Thyroid gland (tissue), 4 donors: ENCODE measurements around the gene NTRK2. TPM values are rescaled to one million over a fixed set of nuclear protein-coding genes. Genes with fewer than 3 reads are reported as not detected.

ENCODE experiments used
- DNase-seq, 2 donors: peaks; one replicate each; pipeline ENCODE4 v3.0.0-alpha.2; 2019
- H3K27ac ChIP-seq, 3 donors: fragments of 200-600 bp; sonication (generic); 1 replicate in 2 of 3; 2 replicates in 1 of 3; pipeline ENCODE4 v1.5.1; 2016 to 2019; ENCODE audit warnings: mild to moderate bottlenecking in 1 of 3, moderate library complexity in 1 of 3
- H3K27me3 ChIP-seq: fragments of 200-600 bp; sonication (generic); one replicate; pipeline ENCODE4 v1.5.1; 2019
- H3K36me3 ChIP-seq, 2 donors: fragments of 200-600 bp; sonication (generic); one replicate each; pipeline ENCODE4 v1.5.1; 2016 to 2019
- H3K4me1 ChIP-seq, 2 donors: fragments of 200-600 bp; sonication (generic); one replicate each; pipeline ENCODE4 v1.5.1; 2017 to 2019
- H3K4me3 ChIP-seq, 3 donors: fragments of 200-600 bp; sonication (generic); replicated peaks in 1 of 3; 1 replicate in 2 of 3; 2 replicates in 1 of 3; pipeline ENCODE4 v1.5.1; 2016; ENCODE audit warnings: mild to moderate bottlenecking in 1 of 3
- H3K9me3 ChIP-seq: fragments of 200-600 bp; sonication (generic); one replicate; pipeline ENCODE4 v1.5.1; 2017
- POLR2A ChIP-seq, 2 donors: fragments of 450-650 bp; IDR thresholded peaks; one replicate each; pipeline ENCODE4 v1.6.1; 2017; ENCODE audit warnings: antibody characterized with exemption in 2 of 2, mild to moderate bottlenecking in 2 of 2, moderate library complexity in 1 of 2
- WGBS, 2 donors: methylation state at CpG; one replicate each; pipeline ENCODE4 v1.1.5; 2017; 5-methylcytosine and 5-hydroxymethylcytosine counted together
- intact Hi-C: fragments of 100-400 bp; cut with DNase I; formaldehyde crosslinking; loops from one replicate; pipeline ENCODE4 v1.15.1; 2023
- total RNA-seq, 4 donors: library from RNA; depleted of rRNA; stranded (reverse); fragments of >200 nt; gene quantifications; one replicate each; pipeline ENCODE4 v1.2.3, GENCODE V29; 2016
- TF ChIP-seq, protein P1 (sequence below), 6 experiments: fragments of 200-600 bp in 3 of 6; fragments of 450-650 bp in 3 of 6; sonication (generic) in 3 of 6; IDR thresholded peaks; one replicate each; pipeline ENCODE4 v1.5.1; 2016 to 2019; ENCODE audit warnings: antibody characterized with exemption in 6 of 6, mild to moderate bottlenecking in 2 of 6, inconsistent platforms in 1 of 6, moderate library complexity in 1 of 6

NTRK2 gene
- total RNA-seq, 4 donors from 2014 or later = 92.0 to 186 (median 142) TPM

DNA sequence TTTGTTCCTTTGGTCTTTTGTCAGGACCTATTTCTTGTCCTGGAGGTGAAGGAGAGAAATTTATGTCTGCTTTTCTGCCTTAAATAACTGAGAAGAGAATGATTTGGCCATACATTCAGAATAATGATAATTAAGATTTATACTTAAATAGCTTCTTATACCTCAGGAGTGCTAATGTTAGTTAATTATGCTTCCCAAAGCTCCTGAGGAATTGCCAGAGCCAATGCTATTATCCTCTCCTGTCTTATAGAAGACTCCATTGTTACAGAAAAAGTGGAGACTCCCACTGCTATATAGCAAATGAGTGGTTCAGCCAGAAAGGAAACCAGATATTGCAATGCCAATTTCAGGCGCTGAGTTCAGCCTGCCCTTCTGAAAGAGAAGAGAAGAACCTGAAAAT lies 67.0 kb downstream of the NTRK2 start:
- TF ChIP-seq POLR2A (IDR thresholded peaks at IDR 0.05) = no peak
- TF ChIP-seq, protein P1, sequence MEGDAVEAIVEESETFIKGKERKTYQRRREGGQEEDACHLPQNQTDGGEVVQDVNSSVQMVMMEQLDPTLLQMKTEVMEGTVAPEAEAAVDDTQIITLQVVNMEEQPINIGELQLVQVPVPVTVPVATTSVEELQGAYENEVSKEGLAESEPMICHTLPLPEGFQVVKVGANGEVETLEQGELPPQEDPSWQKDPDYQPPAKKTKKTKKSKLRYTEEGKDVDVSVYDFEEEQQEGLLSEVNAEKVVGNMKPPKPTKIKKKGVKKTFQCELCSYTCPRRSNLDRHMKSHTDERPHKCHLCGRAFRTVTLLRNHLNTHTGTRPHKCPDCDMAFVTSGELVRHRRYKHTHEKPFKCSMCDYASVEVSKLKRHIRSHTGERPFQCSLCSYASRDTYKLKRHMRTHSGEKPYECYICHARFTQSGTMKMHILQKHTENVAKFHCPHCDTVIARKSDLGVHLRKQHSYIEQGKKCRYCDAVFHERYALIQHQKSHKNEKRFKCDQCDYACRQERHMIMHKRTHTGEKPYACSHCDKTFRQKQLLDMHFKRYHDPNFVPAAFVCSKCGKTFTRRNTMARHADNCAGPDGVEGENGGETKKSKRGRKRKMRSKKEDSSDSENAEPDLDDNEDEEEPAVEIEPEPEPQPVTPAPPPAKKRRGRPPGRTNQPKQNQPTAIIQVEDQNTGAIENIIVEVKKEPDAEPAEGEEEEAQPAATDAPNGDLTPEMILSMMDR (IDR thresholded peaks at IDR 0.05) = no peak
- Histone ChIP-seq H3K4me1 (no peaks in the 10 kb centered on the region), H3K27me3 (no peaks in the 10 kb centered on the region), H3K36me3 (no peaks in the 10 kb centered on the region), H3K4me3 (no peak overlapping the region), H3K27ac (no peak overlapping the region), H3K9me3 (no peaks in the 10 kb centered on the region)
- WGBS, 2 donors = 75 to 89% methylated on average over 1 of the region's 1 CpG
- DNase-seq = no peak
- intact Hi-C loops = no loop called here

DNA sequence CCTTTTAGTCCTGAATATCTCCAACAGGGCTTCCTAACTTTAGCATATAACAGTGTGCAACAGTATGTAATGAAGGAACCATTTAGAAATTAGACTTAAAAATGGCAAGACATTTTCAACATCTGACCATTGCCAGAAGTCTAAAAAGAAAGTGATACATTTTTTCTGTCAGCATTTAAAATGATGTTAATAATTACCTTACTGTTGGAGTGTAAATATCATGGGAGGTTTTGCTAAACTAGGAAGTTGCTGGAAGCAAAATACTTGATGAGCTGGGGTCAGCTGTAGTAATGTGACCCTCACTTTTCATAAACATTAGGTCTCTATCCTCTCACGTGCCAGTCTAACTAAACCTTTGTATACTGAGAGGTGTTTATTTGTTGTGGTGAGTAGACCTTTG lies 68.8 kb downstream of the NTRK2 start:
- intact Hi-C loops = no loop called here
- DNase-seq = no peak
- WGBS, 2 donors = 85 to 97% methylated on average over 1 of the region's 1 CpG
- no peak overlapping the region for H3K27ac ChIP-seq
- no peaks in the 10 kb centered on the region for H3K4me1 ChIP-seq
- no peaks in the 10 kb centered on the region for H3K36me3 ChIP-seq
- H3K27me3 ChIP-seq = no peaks in the 10 kb centered on the region
- TF ChIP-seq, protein P1 (IDR thresholded peaks at IDR 0.05) = no peak
- TF ChIP-seq POLR2A (IDR thresholded peaks at IDR 0.05) = no peak
- H3K4me3 ChIP-seq = no peak overlapping the region
- no peaks in the 10 kb centered on the region for H3K9me3 ChIP-seq

DNA sequence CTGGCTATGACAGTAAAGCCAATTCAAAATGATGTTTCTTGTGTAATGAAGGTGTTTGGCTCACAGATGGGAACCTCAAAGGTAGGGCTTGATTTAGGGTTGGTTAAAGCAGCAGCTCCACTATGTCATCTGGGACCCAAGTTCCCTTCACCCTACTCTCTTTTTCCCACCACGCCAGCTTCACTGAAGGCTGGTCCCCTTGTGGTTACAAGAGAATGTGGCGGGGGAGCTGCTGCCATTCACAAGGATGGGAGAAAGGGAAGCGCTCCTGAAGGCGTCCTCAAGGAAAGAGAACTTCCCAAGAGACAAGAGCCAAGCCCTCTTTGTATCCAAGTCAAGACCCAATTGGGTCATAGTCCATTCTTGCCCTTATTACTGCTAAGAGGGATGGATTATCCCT lies 72.7 kb downstream of the NTRK2 start:
- H3K27me3 ChIP-seq = no peaks in the 10 kb centered on the region
- no peaks in the 10 kb centered on the region for H3K9me3 ChIP-seq
- TF ChIP-seq, protein P1 (IDR thresholded peaks at IDR 0.05) = no peak
- TF ChIP-seq POLR2A (IDR thresholded peaks at IDR 0.05) = no peak
- no peak overlapping the region for H3K27ac ChIP-seq
- H3K4me1 ChIP-seq = no peaks in the 10 kb centered on the region
- intact Hi-C loops = no loop called here
- DNase-seq = no peak
- peaks cover 0 to 7% of the 10 kb centered on the region in 2 donors for H3K36me3 ChIP-seq
- no peak overlapping the region for H3K4me3 ChIP-seq
- WGBS, 2 donors = 96 to 97% methylated on average over 4 of the region's 4 CpGs

DNA sequence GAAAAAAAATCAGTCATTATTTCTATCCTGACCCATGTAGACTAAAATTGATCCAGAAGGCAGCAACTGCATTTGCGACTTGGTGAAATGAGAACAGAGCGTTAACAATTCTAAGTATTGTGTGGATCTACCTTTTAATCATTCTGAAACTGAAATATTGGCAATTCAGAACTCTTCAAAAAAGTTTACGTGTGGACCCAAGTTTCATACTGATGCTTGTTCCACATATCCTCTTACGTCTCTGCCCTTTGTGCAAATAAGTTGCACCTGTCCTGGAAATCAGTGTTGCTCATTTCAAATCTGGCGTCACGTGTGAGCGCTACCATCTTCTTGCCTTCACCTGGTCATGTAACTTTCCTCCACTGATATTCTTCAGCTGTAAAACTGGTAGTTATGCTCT lies 74.7 kb downstream of the NTRK2 start:
- intact Hi-C loops = no loop called here
- H3K27ac ChIP-seq = no peak overlapping the region
- DNase-seq = no peak
- no peaks in the 10 kb centered on the region for H3K27me3 ChIP-seq
- no peak overlapping the region for H3K4me3 ChIP-seq
- no peaks in the 10 kb centered on the region for H3K9me3 ChIP-seq
- peaks cover 0 to 4% of the 10 kb centered on the region in 2 donors for H3K4me1 ChIP-seq
- TF ChIP-seq, protein P1 (IDR thresholded peaks at IDR 0.05) = no peak
- no peak for TF ChIP-seq POLR2A (IDR thresholded peaks at IDR 0.05)
- 94 to 96% methylated on average over 7 of the region's 7 CpGs for WGBS, 2 donors
- peaks cover 0 to 7% of the 10 kb centered on the region in 2 donors for H3K36me3 ChIP-seq

DNA sequence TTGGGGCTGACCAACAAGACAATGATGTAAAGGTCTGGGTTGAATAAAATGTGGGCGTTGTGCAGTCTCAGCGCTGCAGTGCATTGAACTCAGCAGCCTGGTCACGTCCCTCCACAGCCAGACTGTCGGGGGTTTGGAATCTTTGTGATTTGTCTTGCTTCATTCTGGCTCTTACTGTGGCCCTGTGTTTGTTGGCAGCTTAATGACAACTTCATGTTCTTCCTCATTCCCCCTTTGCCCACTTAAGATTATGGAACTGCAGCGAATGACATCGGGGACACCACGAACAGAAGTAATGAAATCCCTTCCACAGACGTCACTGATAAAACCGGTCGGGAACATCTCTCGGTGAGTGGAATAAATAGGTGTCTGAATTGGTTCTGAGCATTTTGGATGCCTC lies 75.2 kb downstream of the NTRK2 start:
- 91 to 93% methylated on average over 11 of the region's 11 CpGs for WGBS, 2 donors
- no peaks in the 10 kb centered on the region for H3K9me3 ChIP-seq
- peaks cover 0 to 4% of the 10 kb centered on the region in 2 donors for H3K4me1 ChIP-seq
- no peak for TF ChIP-seq POLR2A (IDR thresholded peaks at IDR 0.05)
- TF ChIP-seq, protein P1 (IDR thresholded peaks at IDR 0.05) = no peak
- peaks cover 0 to 7% of the 10 kb centered on the region in 2 donors for H3K36me3 ChIP-seq
- no peaks in the 10 kb centered on the region for H3K27me3 ChIP-seq
- intact Hi-C loops = no loop called here
- no peak for DNase-seq
- H3K4me3 ChIP-seq = no peak overlapping the region
- no peak overlapping the region for H3K27ac ChIP-seq
